K562 (cell line): ENCODE measurements around the gene LACTB. TPM values are rescaled to one million over a fixed set of nuclear protein-coding genes. Genes with fewer than 3 reads are reported as not detected.

Experiments used
- ATAC-seq: fragments of 200-7000 bp; cut with Tn5 transposase; 3 replicates; pipeline ENCODE4 v1.9.1; 2020; ENCODE audit warnings: moderate library complexity
- BruUV-seq: library from RNA; stranded (reverse); fragments of 400-500 nt; replicated peaks from 2 replicates; lab custom pipeline; 2021; lab: Mats Ljungman, UMichigan
- CTCF ChIA-PET: fragments of 300-600 bp; formaldehyde crosslinking; extraction: SDS; loops from one replicate; lab custom pipeline; 2021; ENCODE audit warnings: low intra/inter-chr PET ratio; lab: Yijun Ruan, JAX
- POLR2A ChIA-PET: fragments of 300-600, 350-650 bp; sonication (Branson Sonifier 250); formaldehyde crosslinking; extraction: SDS; loops from one replicate; lab custom pipeline; 2021; ENCODE audit warnings: antibody characterized with exemption, inconsistent platforms; lab: Yijun Ruan, JAX
- DNase-seq, 4 experiments: peaks; one replicate each; pipeline versions ENCODE4 v3.0.0 to v3.0.0-alpha.2; 2011 to 2018; ENCODE audit warnings: low spot score in 3 of 4, mixed read lengths in 3 of 4; ENCODE audit errors: extremely low read depth in 1 of 4
- FAIRE-seq: peaks from 2 replicates; lab custom pipeline; 2011; peaks lifted over from hg19 to GRCh38; lab: Jason Lieb, UNC
- H2AFZ ChIP-seq: 2 replicates; pipeline ENCODE4 v1.6.0; 2011; ENCODE audit warnings: low read depth, low read length, control low read depth, inconsistent platforms
- H3K27ac ChIP-seq: fragments of 200-600 bp; 3 replicates; pipeline ENCODE4 v1.8.0; 2011; ENCODE audit warnings: low read depth, mild to moderate bottlenecking, control low read depth, inconsistent platforms, low read length, moderate library complexity, mixed read lengths; ENCODE audit errors: extremely low read depth
- H3K27me3 ChIP-seq, 2 experiments: fragments of 300-600 bp in 1 of 2; 2 replicates in 1 of 2; 3 replicates in 1 of 2; pipeline versions ENCODE4 v1.6.0 to v1.8.0; 2011; ENCODE audit warnings: inconsistent platforms in 2 of 2, low read length in 2 of 2, mild to moderate bottlenecking in 1 of 2, mixed read lengths in 1 of 2, moderate library complexity in 1 of 2; ENCODE audit not compliant: control insufficient read depth in 2 of 2, insufficient read depth in 2 of 2
- H3K36me3 ChIP-seq: fragments of 300-600 bp; 3 replicates; pipeline ENCODE4 v1.8.0; 2011; ENCODE audit warnings: mild to moderate bottlenecking, low read length, inconsistent platforms; ENCODE audit not compliant: control insufficient read depth, insufficient read depth
- H3K4me1 ChIP-seq, 2 experiments: fragments of 200-600 bp in 1 of 2; replicated peaks in 1 of 2; 2 replicates in 1 of 2; 3 replicates in 1 of 2; pipeline versions ENCODE4 v1.5.1 to v1.8.0; 2011; ENCODE audit warnings: inconsistent platforms in 2 of 2, low read length in 2 of 2, mild to moderate bottlenecking in 1 of 2, mixed read lengths in 1 of 2, moderate library complexity in 1 of 2; ENCODE audit not compliant: control insufficient read depth in 2 of 2, insufficient read depth in 2 of 2
- H3K4me2 ChIP-seq: 2 replicates; pipeline ENCODE4 v1.6.1; 2011; ENCODE audit warnings: low read length, control low read depth, inconsistent platforms, mixed read lengths; ENCODE audit not compliant: insufficient read depth
- H3K4me3 ChIP-seq: fragments of 200-600 bp; sonication (generic), shearing (Covaris generic); 2 replicates; pipeline ENCODE4 v1.5.1; 2016; ENCODE audit warnings: control low read depth, inconsistent platforms
- H3K79me2 ChIP-seq: fragments of 200-600 bp; 3 replicates; pipeline ENCODE4 v1.8.0; 2011; ENCODE audit warnings: low read length, inconsistent platforms; ENCODE audit not compliant: control insufficient read depth, insufficient read depth
- H3K9ac ChIP-seq, 2 experiments: 2 replicates each; pipeline versions ENCODE4 v1.6.0 to v1.6.1; 2011; ENCODE audit warnings: low read depth in 2 of 2, low read length in 2 of 2, control low read depth in 1 of 2, inconsistent platforms in 1 of 2, mild to moderate bottlenecking in 1 of 2, mixed read lengths in 1 of 2; ENCODE audit not compliant: insufficient read depth in 1 of 2
- H3K9me1 ChIP-seq: one replicate; pipeline ENCODE4 v1.6.0; 2011; ENCODE audit warnings: inconsistent platforms, mild to moderate bottlenecking, low read length, moderate library complexity; ENCODE audit not compliant: control insufficient read depth, insufficient read depth
- H3K9me3 ChIP-seq: replicated peaks from 2 replicates; pipeline ENCODE4 v1.5.1; 2011; ENCODE audit warnings: low read depth, low read length, inconsistent platforms; ENCODE audit not compliant: control insufficient read depth, insufficient read depth
- H4K20me1 ChIP-seq: replicated peaks from 2 replicates; pipeline ENCODE4 v1.6.1; 2011; ENCODE audit warnings: low read length, inconsistent platforms, mixed read lengths; ENCODE audit not compliant: control insufficient read depth, insufficient read depth
- ZNF121 ChIP-seq: sonication (generic); formaldehyde crosslinking; conservative IDR thresholded peaks from 2 replicates; pipeline ENCODE4 v1.8.0; 2022; ENCODE audit warnings: missing genetic modification reagents
- WGBS: fragments of 100-300 bp; shearing (Covaris generic); methylation state at CpG from one replicate; pipeline ENCODE4 v1.1.6; 2016; ENCODE audit warnings: low coverage, mixed read lengths; ENCODE audit not compliant: insufficient coverage; ENCODE audit errors: missing lambda C conversion rate; 5-methylcytosine and 5-hydroxymethylcytosine counted together
- in situ Hi-C: fragments of 300-500 bp; cut with MboI; formaldehyde crosslinking; loops from 4 replicates; pipeline ENCODE4 v1.15.0; 2018; ENCODE audit warnings: inconsistent platforms, mixed read lengths
- intact Hi-C: fragments of 100-400 bp; cut with micrococcal nuclease; formaldehyde crosslinking; loops from 2 replicates; pipeline ENCODE4 v1.14.2; 2022
- polyA plus RNA-seq, 8 experiments: library from polyadenylated mRNA; depleted of rRNA in 4 of 8; stranded (reverse) in 5 of 8; unstranded in 3 of 8; fragments of >200 nt; fragmentation: Nextera tagmentation in 2 of 8; fragmentation: Illumina TruSeq in 1 of 8; extraction: Ambion mirVana in 2 of 8; extraction: Trizol in 1 of 8; gene quantifications; 2 replicates each; pipeline versions ENCODE4 v1.2.1 to v1.2.3, GENCODE V29; 2011 to 2014; ENCODE audit warnings: inconsistent platforms in 1 of 8, missing spikeins in 1 of 8
- total RNA-seq, 7 experiments: library from RNA; depleted of rRNA in 6 of 7; stranded (reverse); fragments of >200 nt in 6 of 7; fragmentation: Illumina TruSeq in 2 of 7; extraction: Trizol in 2 of 7; gene quantifications; 2 replicates each; pipeline versions ENCODE4 v1.2.1 to v1.2.3, GENCODE V29; 2011 to 2021; ENCODE audit warnings: low replicate concordance in 1 of 7
- TF ChIP-seq, protein P1 (sequence below): sonication (generic); formaldehyde crosslinking; IDR thresholded peaks from 2 replicates; pipeline ENCODE4 v1.8.0; 2023; ENCODE audit warnings: mild to moderate bottlenecking, missing genetic modification reagents
- TF ChIP-seq, protein P2 (sequence below): sonication (generic); formaldehyde crosslinking; IDR thresholded peaks from 2 replicates; pipeline ENCODE4 v1.9.0; 2022; ENCODE audit warnings: mild to moderate bottlenecking, missing genetic modification reagents

LACTB gene
- total and polyA plus RNA-seq, 9 of the 15 experiments (the other 6 are each of a cell fraction or from before 2014, with no cell fraction given): 3.1 to 15.5 (median 9.8) TPM

DNA sequence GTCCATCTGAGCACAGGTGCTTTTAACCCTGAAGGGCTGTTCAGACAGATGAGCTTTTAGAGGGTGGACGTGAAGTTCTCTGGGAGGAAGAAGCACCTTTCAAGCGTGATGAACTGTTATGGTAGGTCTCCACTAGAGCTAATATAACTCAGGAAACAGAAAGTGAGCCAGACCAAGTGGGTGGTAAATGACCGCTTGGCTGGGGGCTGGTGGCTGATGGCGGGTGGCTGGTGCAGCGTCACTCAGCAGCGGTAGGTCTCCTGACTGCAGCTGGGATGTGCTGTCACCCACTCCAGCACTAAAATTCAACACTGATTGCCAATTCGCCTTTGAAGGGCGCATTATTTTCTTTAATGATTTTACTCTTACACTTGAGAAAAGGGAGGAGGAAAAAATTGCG lies 31.2 kb upstream of the LACTB start (continued):
- TF ChIP-seq, protein P1, sequence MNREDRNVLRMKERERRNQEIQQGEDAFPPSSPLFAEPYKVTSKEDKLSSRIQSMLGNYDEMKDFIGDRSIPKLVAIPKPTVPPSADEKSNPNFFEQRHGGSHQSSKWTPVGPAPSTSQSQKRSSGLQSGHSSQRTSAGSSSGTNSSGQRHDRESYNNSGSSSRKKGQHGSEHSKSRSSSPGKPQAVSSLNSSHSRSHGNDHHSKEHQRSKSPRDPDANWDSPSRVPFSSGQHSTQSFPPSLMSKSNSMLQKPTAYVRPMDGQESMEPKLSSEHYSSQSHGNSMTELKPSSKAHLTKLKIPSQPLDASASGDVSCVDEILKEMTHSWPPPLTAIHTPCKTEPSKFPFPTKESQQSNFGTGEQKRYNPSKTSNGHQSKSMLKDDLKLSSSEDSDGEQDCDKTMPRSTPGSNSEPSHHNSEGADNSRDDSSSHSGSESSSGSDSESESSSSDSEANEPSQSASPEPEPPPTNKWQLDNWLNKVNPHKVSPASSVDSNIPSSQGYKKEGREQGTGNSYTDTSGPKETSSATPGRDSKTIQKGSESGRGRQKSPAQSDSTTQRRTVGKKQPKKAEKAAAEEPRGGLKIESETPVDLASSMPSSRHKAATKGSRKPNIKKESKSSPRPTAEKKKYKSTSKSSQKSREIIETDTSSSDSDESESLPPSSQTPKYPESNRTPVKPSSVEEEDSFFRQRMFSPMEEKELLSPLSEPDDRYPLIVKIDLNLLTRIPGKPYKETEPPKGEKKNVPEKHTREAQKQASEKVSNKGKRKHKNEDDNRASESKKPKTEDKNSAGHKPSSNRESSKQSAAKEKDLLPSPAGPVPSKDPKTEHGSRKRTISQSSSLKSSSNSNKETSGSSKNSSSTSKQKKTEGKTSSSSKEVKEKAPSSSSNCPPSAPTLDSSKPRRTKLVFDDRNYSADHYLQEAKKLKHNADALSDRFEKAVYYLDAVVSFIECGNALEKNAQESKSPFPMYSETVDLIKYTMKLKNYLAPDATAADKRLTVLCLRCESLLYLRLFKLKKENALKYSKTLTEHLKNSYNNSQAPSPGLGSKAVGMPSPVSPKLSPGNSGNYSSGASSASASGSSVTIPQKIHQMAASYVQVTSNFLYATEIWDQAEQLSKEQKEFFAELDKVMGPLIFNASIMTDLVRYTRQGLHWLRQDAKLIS (CRISPR knock-in tag): no peak
- TF ChIP-seq, protein P2, sequence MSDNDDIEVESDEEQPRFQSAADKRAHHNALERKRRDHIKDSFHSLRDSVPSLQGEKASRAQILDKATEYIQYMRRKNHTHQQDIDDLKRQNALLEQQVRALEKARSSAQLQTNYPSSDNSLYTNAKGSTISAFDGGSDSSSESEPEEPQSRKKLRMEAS (CRISPR knock-in tag): no peak

DNA sequence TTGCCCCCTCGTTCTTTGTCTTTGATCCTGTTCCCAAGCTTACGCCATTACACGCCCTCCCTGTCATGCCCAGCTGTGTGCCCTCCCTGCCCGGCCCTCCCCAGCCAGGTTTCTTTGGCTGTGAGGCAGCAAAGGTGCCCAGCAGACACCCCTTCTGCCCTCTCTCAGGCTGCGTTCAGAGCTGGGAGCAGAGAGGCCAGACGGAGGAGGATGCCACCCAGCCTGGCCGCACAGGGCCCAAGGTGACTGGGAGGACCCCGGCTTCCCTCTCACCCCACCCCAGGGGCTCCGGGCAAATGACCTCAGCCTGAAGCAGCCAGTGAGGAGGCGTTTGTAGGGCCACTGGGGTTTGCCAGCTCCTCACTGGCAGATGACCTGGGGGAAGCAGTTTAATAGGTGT lies 30.8 kb upstream of the LACTB start:
- DNase-seq (no peak), FAIRE-seq (no peak), ATAC-seq (no peak)
- Histone ChIP-seq H3K4me3 (no peak overlapping the region), H3K79me2 (no peaks in the 10 kb centered on the region), H3K4me1 (peaks cover 0 to 5% of the 10 kb centered on the region in 2 experiments; a peak in 1 of 5 replicates), H3K9me1 (no peaks in the 10 kb centered on the region), H3K9ac (no peak overlapping the region), H3K4me2 (no peak overlapping the region), H2AFZ (no peak overlapping the region; the same call in 1 of the 2 replicates), H3K9me3 (no peaks in the 10 kb centered on the region), H3K27me3 (0 out of 5 replicates have a peak, but pooled peaks cover 0 to 3% of the 10 kb centered on the region in 2 experiments), H3K27ac (no peak overlapping the region), H4K20me1 (no peaks in the 10 kb centered on the region), H3K36me3 (no peaks in the 10 kb centered on the region)
- CTCF ChIA-PET: interaction anchor here (4.2 kb wide), 1 partner anchor 42 kb away, joined by 56 read pairs; no protein-coding TSS in a partner anchor
- 29% methylated on average over 10 of the region's 10 CpGs for WGBS
- TF ChIP-seq ZNF121 (CRISPR knock-in tag): no peak
- intact Hi-C loops: no loop called here
- BruUV-seq: no TSS peak
- POLR2A ChIA-PET: interaction anchor here (0.7 to 1.8 kb wide), 5 partner anchors 11 to 47 kb away, joined by 3 to 6 read pairs (median 5); no protein-coding TSS in a partner anchor
- in situ Hi-C loops: no loop called here
